HG03139 (cell line): Measurements from ENCODE around the gene AKNA.
"Not testable (repeated sequence)": the region's sequence is repeated elsewhere in the genome, so short reads cannot be mapped to it uniquely, and the experiment has no call there.

ENCODE experiments used
- ATAC-seq: cut with Tn5 transposase; IDR thresholded peaks from one replicate; pipeline ENCODE4 v1.9.1; 2021; ENCODE audit not compliant: unreplicated experiment

AKNA gene

GRCh38 chr9:114323849-114324248, 63.9 kb downstream of the AKNA start:
- not testable (repeated sequence) for ATAC-seq

DNA sequence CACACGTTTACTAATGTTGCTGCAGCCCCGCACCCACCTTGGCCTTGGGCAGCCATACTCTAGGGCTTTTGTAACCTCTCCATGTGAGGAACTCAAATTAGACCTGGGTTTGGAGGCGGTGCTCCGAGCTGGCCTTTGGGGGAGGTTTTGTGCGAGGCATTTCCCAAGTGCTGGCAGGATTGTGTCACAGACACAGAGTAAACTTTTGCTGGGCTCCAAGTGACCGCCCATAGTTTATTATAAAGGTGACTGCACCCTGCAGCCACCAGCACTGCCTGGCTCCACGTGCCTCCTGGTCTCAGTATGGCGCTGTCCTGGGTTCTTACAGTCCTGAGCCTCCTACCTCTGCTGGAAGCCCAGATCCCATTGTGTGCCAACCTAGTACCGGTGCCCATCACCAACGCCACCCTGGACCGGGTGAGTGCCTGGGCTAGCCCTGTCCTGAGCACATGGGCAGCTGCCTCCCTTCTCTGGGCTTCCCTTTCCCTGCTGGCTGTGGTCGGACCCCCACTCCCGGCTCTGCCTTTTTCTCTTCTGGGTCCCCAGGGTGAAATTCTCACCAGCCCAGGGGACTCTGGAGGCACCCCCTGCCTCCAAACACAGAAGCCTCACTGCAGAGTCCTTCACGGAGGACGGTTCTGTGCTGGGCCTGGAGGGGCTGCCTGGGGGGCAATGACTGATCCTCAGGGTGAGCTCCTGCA, 64.8 kb downstream of the AKNA start, which contains the start of gene ORM1:
TSS of gene ORM1 (plus strand) at position 268 of the 701 bp plus-strand sequence. CDS start at position 304, 36 bp downstream.
- ATAC-seq: not testable (repeated sequence)

DNA sequence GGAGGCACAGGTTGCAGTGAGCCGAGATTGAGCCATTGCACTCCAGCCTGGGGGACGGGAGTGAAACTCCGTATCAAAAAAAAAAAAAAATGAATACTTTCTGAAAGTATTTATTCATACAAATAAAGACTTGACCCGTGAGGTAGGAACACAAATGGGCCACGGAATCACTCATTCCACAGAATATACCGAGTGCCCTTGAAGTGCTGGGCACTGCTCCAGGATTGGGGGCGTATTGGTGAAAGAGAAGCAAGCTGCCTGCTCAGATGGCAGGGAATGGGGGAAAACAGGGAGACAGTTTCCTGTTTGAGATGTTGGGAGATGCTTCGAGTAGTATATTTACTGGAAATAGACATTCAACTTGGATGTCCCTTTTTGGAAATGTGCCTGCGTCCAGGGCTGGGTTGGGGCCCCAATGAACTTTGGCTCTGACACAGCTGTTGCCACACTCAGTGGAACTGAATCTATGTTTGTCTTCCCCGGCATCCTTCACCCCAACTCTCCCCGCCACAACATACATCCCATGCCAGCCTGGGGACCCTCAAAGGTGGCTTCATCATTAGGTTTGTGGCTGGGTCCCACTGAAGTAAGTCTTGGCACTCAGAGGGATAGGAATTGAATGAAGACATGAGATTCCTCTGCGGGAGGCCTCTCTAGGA, 65.5 kb downstream of the AKNA start:
- ATAC-seq: not testable (repeated sequence)

- ATAC-seq: no peak
These were observed 66.0 kb downstream of the AKNA start for GRCh38 chr9:114321759-114322158.

- not testable (repeated sequence) for ATAC-seq
These were observed 67.1 kb downstream of the AKNA start for GRCh38 chr9:114320710-114321109.

- no peak for ATAC-seq
These were observed 68.6 kb downstream of the AKNA start for GRCh38 chr9:114319147-114319546.

DNA sequence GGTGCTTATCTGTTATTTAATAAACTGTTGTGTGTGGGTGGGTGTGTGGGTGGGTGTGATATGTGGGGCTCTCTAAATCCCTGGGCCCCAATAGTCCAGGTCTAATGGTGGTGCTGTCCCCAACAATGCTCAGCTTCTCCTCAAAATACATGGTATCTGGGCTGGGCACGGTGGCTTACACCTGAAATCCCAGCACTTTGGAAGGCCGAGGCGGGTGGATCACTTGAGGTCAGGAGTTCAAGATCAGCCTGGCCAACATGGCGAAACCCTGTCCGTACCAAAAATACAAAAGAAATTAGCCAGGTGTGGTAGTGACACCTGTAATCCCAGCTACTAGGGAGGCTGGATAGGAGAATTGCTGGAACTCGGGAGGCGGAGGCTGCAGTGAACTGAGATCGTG, 69.4 kb downstream of the AKNA start:
- no peak for ATAC-seq

GRCh38 chr9:114317665-114318357, 70.0 kb downstream of the AKNA start:
- ATAC-seq: no peak

- ATAC-seq: no peak
These were observed 71.1 kb downstream of the AKNA start for GRCh38 chr9:114316605-114317230.

DNA sequence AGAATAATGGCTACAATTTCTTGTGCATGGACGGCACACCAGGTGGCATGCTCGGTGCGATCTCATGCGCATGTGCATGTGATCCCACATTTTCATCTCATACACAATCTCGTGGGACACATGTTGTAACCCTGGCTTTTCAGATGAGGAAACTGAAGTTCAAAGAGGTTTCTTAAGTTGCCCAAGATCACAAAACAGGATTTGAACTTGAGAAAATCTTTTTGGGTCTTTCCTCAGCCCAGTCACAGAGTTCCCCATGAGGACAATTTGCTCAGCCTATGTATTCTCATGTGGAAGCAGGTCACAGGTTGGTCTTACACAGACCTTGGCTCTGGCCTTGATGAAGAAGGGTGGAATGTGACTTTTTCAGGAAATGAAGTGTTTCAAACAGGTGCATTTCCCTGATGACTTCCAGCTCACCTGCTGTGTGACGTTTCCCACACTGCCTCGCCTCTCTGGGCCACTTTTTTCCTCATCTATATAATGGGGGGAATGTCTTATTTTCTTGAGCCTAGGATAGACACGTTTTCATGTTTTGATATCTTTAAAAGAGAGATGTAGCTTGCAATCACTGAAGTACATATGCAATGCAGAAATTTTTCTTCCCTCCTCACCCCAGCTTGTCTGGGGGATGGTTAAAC, 71.9 kb downstream of the AKNA start:
- ATAC-seq: no peak

- no peak for ATAC-seq
These were observed 72.7 kb downstream of the AKNA start for GRCh38 chr9:114314881-114315722.

DNA sequence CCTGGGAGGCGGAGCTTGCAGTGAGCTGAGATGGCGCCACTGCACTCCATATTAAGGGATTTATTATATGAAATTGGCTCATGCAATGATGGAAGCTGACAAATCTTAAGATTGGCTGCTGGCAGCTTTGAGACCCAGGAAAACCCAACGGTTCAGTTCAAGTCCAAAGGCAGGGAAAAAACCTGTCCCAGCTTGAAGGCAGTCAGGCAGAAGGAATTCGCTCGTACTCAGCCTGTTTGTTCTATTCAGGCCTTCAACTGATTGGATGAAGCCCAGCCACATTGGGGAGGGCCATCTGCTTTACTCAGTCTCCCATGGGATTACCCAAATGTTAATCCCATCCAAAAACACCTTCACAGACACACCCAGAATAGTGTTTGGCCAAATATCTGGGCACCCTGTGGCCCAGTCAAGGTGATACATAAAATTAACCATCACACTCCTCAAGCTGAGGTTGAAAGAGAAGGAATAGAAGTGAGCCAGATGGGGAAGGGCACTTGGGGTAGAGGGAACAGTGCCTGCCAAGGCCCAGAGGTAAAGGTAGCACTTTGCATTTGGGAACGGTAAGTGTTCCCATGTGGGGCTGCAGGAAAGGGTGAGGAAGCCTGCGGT, 73.4 kb downstream of the AKNA start:
- ATAC-seq: no peak

DNA sequence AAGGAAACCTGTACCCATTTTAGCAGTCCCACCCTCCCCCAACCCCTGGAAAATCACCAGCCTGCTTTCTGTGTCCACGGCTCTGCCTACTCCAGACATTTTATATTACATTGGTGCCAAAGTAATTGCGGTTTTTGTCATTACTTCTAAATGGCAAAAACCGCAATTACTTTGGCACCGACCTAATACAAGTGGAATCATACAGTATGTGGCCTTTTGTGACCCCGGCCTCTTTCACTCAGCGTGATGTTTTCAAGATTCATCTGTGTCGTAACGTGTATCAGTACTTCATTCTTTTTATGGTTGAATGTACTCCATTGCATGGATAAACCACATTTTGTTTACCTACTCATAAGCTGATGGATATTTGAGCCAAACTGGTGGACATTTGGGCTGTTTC, 74.6 kb downstream of the AKNA start:
- ATAC-seq: no peak

GRCh38 chr9:114312513-114312875, 75.3 kb downstream of the AKNA start:
- no peak for ATAC-seq

DNA sequence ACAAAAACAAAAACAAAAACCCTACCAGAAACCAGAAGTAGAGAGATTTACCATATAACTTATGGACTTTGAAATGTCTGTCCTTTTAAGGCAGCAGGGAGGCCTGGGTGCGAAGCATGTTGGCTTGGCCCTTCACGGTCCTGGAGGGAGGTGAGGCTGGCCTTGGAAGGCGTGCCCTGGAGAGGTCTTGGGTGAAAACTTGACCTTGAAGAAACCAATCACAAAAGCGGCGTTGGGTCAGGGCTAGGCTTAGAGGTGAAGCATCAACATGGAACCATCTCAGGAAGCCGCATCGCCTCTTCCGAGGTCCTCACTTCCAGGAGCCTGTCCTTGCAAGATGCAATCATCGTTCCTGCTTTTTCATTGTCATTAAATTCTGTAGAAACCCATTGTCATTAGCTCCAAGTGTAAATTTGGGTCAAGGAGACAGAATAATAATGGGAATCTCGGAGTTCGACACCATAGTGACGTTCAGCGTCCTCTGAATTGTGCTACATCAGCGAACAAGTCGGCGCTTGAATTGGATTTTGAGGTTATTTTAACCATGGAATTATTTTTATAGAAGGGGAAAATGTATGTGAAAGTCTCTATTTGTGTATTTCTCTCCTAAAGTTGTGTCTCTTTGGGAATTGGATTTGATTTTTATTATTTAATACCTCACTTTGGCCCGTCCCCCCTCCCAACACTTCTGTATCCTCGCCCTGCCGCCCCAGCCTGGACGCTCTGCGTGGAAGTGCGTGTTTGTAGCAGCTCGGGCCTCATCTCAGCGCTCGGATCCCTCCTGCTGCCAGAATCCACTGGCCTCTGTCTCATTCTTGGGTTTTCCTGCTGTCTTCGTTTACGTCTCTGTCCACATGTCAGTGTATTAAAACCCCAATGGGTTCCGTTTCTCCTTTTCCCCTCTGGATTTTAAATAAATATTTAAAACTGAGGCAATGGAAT, 75.9 kb downstream of the AKNA start:
- ATAC-seq: no peak

DNA sequence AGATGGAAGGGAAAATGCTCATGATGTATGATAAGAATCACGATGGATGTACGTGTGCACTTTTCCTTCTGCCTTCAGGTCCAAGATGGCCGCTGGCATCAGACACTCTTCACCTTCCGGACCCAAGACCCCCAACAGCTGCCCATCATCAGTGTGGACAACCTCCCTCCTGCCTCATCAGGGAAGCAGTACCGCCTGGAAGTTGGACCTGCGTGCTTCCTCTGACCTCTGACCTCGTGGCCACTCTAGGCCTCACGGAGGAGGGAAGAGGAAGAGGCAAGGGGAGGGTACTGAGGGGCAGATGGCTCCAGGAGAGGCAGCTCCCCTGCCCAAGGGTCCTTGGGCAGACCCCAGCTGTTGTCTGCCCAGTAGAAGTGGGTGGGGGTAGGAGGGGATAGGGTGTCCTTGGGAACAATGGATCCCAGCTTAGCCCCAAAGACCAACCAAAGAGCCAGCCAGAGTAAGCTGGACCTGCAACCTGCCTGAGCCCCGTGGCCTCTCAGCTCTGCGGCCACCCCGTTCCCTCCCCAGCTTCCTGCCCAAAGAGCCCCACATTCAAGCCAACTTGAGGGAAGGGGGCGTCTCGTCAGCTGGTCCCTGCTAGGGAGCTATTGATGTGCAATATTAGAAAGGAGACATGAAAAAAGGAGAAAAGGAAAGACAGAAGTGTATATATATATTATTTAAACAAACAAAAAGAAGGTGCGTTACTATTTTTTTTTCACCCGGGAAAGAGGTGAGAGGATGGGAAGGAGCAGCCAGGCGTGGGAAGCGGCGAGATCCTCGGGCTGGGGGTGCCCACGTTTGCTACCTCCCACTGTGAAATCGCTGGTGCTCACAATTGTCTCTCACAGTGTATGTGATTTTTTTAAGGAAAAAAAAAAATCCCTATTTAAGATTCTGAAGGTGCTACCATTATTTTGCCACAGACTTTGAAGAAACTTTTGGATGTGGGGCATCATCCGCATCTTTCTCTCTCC, 77.0 kb downstream of the AKNA start:
- ATAC-seq: no peak

GRCh38 chr9:114309096-114309495, 78.7 kb downstream of the AKNA start:
- ATAC-seq: no peak
